GM18511 (cell line): ENCODE measurements around the gene PUS1.

Experiments
- ATAC-seq: cut with Tn5 transposase; IDR thresholded peaks from one replicate; pipeline ENCODE4 v1.9.1; 2021; ENCODE audit warnings: mild to moderate bottlenecking, moderate library complexity; ENCODE audit not compliant: unreplicated experiment

The PUS1 gene

DNA sequence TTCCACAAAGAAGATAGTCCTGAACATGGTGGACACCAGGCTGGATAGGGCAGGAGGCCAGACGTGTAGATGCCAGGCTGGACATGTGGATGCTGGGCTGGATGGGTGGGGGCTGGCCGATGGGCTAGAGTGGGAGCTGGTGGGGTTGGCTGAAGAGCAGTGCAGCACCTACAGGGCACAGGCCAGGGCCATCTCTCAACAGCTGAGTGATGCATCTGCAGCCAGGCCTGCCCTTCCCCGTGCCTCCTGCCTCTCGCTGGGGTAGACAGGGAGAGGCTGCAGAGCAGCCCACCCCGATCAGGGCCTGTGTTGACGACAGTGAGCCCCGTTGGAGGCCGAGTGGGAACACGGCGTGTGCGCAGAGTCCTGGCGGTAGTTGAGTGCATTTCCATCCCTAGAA is 59.9 kb downstream of the PUS1 start:
- ATAC-seq: no peak

GRCh38 chr12:131990066-131990979 is 61.2 kb downstream of the PUS1 start:
- ATAC-seq: no peak

GRCh38 chr12:131990980-131991305 is 61.9 kb downstream of the PUS1 start:
- ATAC-seq: no peak

DNA sequence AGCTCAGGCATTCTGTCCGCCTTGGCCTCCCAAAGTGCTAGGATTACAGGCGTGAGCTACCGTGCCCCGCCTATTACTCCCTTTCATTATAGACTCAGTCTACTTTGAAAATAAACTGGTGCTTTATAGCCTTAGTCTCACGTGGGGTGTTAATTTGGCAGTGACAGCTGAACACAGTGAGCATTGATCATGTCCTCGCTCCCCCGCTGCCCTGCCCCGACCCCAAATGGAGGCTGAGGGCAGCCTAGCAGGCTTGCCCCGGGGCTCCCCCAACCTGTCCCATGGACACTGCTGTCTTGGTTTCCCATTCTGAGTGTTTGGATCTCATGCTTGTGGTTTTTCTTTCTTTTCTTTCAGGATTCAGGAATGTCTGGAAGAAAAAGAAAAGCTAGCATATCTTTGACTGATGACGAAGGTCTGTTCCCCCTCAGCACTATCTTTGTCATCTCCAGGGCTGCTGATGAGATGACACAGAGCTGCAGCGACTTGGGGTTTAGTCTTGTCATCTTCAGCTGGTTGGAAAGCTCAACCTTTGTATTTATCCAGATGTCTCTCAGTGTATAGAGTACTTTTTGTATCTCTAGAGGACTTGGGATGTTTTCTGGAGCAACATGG is 62.8 kb downstream of the PUS1 start:
- ATAC-seq: no peak

DNA sequence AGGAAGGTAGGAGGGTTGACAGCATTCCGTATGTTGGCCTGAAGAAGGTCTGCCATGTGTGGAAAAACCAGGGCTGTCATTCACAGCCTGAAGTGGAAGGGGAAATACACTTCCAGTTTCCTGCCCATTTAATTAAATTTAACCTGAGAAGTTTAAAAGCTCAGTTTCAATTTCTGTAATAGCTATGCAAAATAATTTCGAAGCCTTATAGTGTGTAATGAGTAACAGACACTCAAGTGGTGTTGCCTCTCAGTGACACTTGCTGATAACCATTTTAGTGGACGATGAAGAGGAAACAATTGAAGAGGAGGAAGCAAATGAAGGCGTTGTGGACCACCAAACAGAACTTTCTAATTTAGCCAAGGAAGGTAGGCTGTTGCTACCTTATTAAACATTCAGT is 65.5 kb downstream of the PUS1 start:
- peak; percentile 85 for ATAC-seq
